Gastroesophageal sphincter (tissue), 4 donors: Measurements from ENCODE around the gene RNU1-4. TPM values are rescaled to one million over a fixed set of nuclear protein-coding genes. Genes with fewer than 3 reads are reported as not detected.
"Not testable (repeated sequence)": the region's sequence is repeated elsewhere in the genome, so short reads cannot be mapped to it uniquely, and the experiment has no call there.

Experiments used
- ATAC-seq: fragments of 150-250 bp; one replicate; pipeline ENCODE4 v1.9.1; 2016; ENCODE audit warnings: mild to moderate bottlenecking, moderate library complexity
- H3K27ac ChIP-seq, 4 donors: fragments of 200-600 bp; sonication (generic) in 3 of 4; 1 replicate in 3 of 4; 2 replicates in 1 of 4; pipeline ENCODE4 v1.5.1; 2016 to 2019
- H3K27me3 ChIP-seq: fragments of 200-600 bp; sonication (generic); one replicate; pipeline ENCODE4 v1.5.1; 2019
- H3K36me3 ChIP-seq, 2 donors: fragments of 200-600 bp; sonication (generic); one replicate each; pipeline ENCODE4 v1.5.1; 2019; ENCODE audit warnings: control low read depth in 1 of 2
- H3K4me1 ChIP-seq, 3 donors: fragments of 200-600 bp; sonication (generic); 1 replicate in 2 of 3; 2 replicates in 1 of 3; pipeline ENCODE4 v1.5.1; 2016 to 2019; ENCODE audit warnings: control low read depth in 2 of 3
- H3K4me3 ChIP-seq, 2 donors: fragments of 200-600 bp; sonication (generic); one replicate each; pipeline ENCODE4 v1.5.1; 2019; ENCODE audit warnings: mild to moderate bottlenecking in 1 of 2, moderate library complexity in 1 of 2
- H3K9me3 ChIP-seq, 3 donors: fragments of 200-600 bp; sonication (generic); one replicate each; pipeline ENCODE4 v1.5.1; 2017 to 2019; ENCODE audit warnings: control low read depth in 2 of 3
- CTCF ChIP-seq, 4 experiments: fragments of 200-600 bp in 2 of 4; fragments of 450-650 bp in 2 of 4; sonication (generic) in 1 of 4; IDR thresholded peaks; one replicate each; pipeline ENCODE4 v1.5.1; 2017 to 2019; ENCODE audit warnings: antibody characterized with exemption in 4 of 4, mild to moderate bottlenecking in 2 of 4, moderate library complexity in 2 of 4
- EP300 ChIP-seq: sonication (generic); formaldehyde crosslinking; IDR thresholded peaks from one replicate; pipeline ENCODE4 v1.6.1; 2017; ENCODE audit warnings: antibody characterized with exemption, mild to moderate bottlenecking
- POLR2A ChIP-seq, 2 donors: fragments of 450-650 bp; IDR thresholded peaks; one replicate each; pipeline ENCODE4 v1.6.1; 2017; ENCODE audit warnings: antibody characterized with exemption in 2 of 2, mild to moderate bottlenecking in 2 of 2, moderate library complexity in 1 of 2
- POLR2AphosphoS5 ChIP-seq: sonication (generic); formaldehyde crosslinking; IDR thresholded peaks from one replicate; pipeline ENCODE4 v1.6.1; 2017; ENCODE audit warnings: antibody characterized with exemption
- WGBS, 2 donors: methylation state at CpG; one replicate each; pipeline ENCODE4 v1.1.5; 2018; ENCODE audit warnings: low coverage in 1 of 2; 5-methylcytosine and 5-hydroxymethylcytosine counted together
- total RNA-seq, 4 donors: library from RNA; depleted of rRNA; stranded (reverse); fragments of >200 nt; gene quantifications; one replicate each; pipeline ENCODE4 v1.1.0, GENCODE V29; 2016

The RNU1-4 gene
- total RNA-seq, 4 donors from 2014 or later, result under 0.01 TPM; not detected in 1

GRCh38 chr1:16720351-16721223, 19.7 kb upstream of the RNU1-4 start:
- no peak overlapping the region for H3K27ac ChIP-seq
- 82 to 90% methylated on average over 8 to 10 of the region's 13 CpGs for WGBS, 2 donors
- peaks cover 59% of the 10 kb centered on the region for H3K27me3 ChIP-seq
- H3K4me3 ChIP-seq, result no peak overlapping the region
- H3K9me3 ChIP-seq, result no peaks in the 10 kb centered on the region
- no peak for ATAC-seq
- H3K4me1 ChIP-seq, result no peaks in the 10 kb centered on the region
- H3K36me3 ChIP-seq, result no peaks in the 10 kb centered on the region
- TF ChIP-seq EP300 (no peak), POLR2AphosphoS5 (no peak), CTCF (IDR thresholded peaks at IDR 0.05) (no peak), POLR2A (IDR thresholded peaks at IDR 0.05) (no peak)

DNA sequence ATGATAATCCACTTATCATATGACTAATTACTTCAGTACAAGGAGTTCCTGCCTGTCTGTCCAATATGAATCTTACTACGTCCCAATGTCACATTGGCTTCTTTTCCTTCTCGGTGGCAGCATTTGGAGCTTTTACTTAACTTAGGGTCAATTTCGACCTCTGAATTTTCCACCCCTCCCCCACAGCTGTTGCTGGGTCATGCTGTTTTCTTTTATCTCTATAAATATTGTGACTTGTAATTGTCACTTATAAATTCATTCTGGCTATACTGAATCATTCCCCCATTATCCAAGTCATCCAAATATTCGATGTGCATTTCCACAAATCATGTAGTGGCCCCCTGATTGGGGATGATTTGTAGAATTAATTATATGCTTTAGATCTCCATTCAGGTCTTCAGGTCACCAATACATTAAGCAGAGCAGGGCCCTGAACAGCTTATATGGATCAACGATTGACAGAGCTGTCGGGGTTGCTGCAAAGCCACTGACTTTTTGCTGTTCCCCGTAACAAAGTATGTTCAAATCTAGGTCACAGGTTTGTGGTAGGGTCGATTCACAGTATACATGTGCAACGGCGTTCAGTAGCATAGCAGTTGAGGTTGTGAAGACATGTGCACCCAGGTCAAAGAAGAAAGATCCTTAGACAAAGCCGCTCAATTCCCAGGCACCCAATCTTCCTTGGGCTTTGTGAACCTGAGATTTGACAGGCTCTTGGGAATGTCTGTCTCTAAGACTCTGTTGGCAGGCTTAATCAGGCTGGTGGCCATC, 18.3 kb upstream of the RNU1-4 start:
- 69 to 71% methylated on average over 11 of the region's 11 CpGs for WGBS, 2 donors
- H3K9me3 ChIP-seq, result no peaks in the 10 kb centered on the region
- ATAC-seq, result no peak
- H3K4me3 ChIP-seq, result no peak overlapping the region
- no peak for TF ChIP-seq EP300
- H3K4me1 ChIP-seq, result no peaks in the 10 kb centered on the region
- H3K36me3 ChIP-seq, result no peaks in the 10 kb centered on the region
- H3K27me3 ChIP-seq, result peaks cover 55% of the 10 kb centered on the region
- no peak overlapping the region for H3K27ac ChIP-seq

GRCh38 chr1:16724718-16725438, 15.4 kb upstream of the RNU1-4 start:
- Histone ChIP-seq H3K27me3 (peaks cover 38% of the 10 kb centered on the region), H3K27ac (no peak overlapping the region), H3K36me3 (no peaks in the 10 kb centered on the region), H3K4me1 (no peaks in the 10 kb centered on the region), H3K9me3 (no peaks in the 10 kb centered on the region), H3K4me3 (no peak overlapping the region)
- WGBS, 2 donors, result 69 to 71% methylated on average over 40 to 41 of the region's 45 CpGs
- no peak for ATAC-seq
- TF ChIP-seq POLR2A (IDR thresholded peaks at IDR 0.05) (no peak), POLR2AphosphoS5 (no peak), EP300 (no peak), CTCF (IDR thresholded peaks at IDR 0.05) (no peak)

DNA sequence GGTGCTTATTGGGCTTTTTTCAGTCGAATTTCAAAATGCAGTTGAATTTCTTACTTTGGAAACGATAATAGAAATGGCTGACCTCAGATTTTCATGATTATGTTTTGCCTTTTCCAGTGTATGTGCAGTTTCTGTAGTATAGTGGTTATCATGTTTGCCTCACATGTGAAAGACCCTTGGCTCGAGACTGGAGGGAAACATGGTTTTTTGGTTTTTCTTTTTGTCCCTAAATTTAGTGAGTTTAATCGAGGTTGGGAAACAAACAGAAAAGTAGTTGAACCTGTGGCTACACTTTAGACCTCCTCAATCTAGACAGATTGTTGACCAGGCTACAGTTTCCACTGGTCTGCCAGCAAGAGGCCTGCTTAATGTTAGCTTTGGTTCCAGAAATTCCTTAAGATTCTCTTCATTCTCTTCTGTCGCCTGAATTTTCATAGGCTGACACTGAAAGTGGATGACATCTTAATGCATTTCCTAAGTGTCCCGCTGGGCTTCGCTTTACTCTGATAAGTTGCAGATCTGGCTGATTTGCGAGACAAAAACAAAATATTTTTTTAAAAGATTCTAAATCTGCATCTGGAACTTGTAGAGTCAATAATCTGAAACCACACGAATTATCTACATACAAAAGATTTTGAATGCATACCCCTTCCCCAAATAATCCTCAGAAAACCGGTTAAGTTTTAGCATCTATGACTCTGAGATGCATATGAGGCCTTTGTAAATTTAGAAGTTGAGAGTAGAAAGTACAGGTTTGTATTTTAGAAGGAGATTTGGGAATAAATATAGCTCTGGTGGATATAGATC, 14.7 kb upstream of the RNU1-4 start:
- H3K4me1 ChIP-seq, H3K9me3 ChIP-seq, H3K36me3 ChIP-seq, H3K4me3 ChIP-seq, H3K27ac ChIP-seq: not testable (repeated sequence)
- peak; percentile 58 for TF ChIP-seq POLR2AphosphoS5
- 55 to 75% methylated on average over 10 of the region's 10 CpGs for WGBS, 2 donors
- peaks cover 37% of the 10 kb centered on the region for H3K27me3 ChIP-seq
- peak; percentile 29 for ATAC-seq

DNA sequence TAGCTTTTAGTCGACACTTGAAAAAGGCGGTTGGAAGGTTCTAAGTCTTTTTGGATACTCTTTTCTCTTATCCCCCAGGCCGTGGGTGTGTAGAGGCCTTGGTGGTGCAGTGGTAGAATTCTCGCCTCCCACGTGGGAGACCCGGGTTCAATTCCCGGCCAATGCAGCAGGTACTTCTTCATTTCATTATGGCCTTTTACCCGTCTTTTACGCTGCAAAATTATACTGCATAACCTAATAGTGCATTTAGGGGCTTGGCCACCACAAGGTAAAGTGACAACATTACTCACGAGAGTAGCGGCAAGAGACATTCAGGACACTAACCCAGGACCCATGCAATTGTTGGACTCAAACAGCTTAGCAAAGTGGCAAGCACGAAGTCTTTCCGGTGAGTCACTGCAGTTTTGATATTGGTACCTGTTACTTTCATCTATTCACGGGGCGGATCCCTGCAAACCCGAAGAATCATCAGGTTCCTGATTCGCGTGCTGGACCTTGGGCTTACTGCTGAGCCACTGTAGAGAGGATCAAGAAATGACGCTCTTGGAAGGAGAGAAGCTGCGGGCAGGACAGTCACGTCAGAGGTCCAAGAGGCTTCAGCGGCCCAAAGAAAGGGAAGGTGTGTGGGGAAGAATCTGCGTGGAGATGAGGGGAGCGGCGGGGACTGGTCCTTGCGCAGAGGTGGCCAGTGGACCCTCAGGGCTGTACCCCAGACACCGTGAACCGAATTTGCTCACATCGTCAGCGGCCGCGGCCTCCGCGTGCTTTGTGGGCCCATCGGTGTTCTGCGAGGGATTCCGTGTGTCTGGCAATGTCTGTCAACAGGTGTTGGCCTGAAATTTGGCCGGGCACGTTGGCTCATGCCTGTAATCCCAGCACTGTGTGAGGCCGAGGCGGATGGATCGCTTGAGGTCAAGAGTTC, 12.9 kb upstream of the RNU1-4 start:
- no peak overlapping the region for H3K27ac ChIP-seq
- no peaks in the 10 kb centered on the region for H3K36me3 ChIP-seq
- no peaks in the 10 kb centered on the region for H3K4me1 ChIP-seq
- TF ChIP-seq EP300 (no peak), POLR2AphosphoS5 (no peak)
- ATAC-seq, result peak; percentile 39
- H3K27me3 ChIP-seq, result peaks cover 37% of the 10 kb centered on the region
- 82 to 85% methylated on average over 41 to 42 of the region's 42 CpGs for WGBS, 2 donors
- H3K4me3 ChIP-seq, result no peak overlapping the region
- H3K9me3 ChIP-seq, result no peaks in the 10 kb centered on the region

DNA sequence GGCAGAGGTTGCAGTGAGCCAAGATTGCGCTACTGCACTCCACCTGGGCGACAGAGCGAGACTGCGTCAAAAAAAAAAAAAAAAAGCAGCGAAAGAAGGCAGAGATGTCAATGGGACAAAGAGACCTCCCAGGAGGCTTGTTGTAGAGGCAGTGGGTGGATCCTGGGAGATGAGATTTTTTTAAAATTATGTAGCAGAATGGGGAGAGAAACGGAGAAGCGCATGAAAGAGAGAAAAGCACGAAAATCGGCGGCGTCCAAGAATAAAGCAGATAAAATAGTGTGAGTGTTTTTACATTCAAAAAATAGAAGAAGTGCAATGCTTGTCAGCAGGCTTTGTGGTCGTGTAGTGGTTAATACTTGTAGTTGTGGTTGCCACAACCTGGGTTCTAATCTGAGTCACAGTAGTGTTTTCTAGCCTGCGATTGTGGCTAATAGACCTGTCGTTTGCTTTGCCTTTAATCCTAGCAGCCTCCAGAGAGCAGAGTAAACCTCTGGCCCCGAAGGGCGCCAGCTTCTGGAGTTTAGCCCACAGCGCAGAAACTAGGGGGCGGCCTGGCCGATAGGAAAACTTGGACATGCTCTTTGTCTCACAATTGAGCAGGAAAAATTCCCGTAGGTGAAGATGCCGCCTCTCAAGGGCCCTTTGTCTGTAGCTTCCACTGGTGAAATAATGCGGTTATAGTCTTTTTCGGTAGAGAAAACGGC, 11.9 kb upstream of the RNU1-4 start:
- WGBS, 2 donors, result 72 to 78% methylated on average over 17 to 18 of the region's 24 CpGs
- ATAC-seq, result not testable (repeated sequence)

GRCh38 chr1:16732254-16732896, 7.9 kb upstream of the RNU1-4 start:
- not testable (repeated sequence) for H3K27ac ChIP-seq, H3K4me3 ChIP-seq, H3K36me3 ChIP-seq, H3K9me3 ChIP-seq, ATAC-seq, H3K4me1 ChIP-seq
- peaks cover 10% of the 10 kb centered on the region for H3K27me3 ChIP-seq
- WGBS, 2 donors, result no CpG with 5 or more reads among the region's 5 CpGs

More for the DNA sequence above, 11.9 kb upstream of the RNU1-4 start:
- not testable (repeated sequence) for H3K4me3 ChIP-seq, H3K27ac ChIP-seq, H3K4me1 ChIP-seq, H3K9me3 ChIP-seq, H3K36me3 ChIP-seq
- peaks cover 37% of the 10 kb centered on the region for H3K27me3 ChIP-seq

GRCh38 chr1:16741230-16741629, 914 bp downstream of the RNU1-4 start:
- not testable (repeated sequence) for H3K9me3 ChIP-seq, H3K27me3 ChIP-seq, H3K4me3 ChIP-seq, H3K27ac ChIP-seq, H3K36me3 ChIP-seq, H3K4me1 ChIP-seq, ATAC-seq
- no CpG with 5 or more reads among the region's 11 CpGs for WGBS, 2 donors
